Natural killer cell (primary cell): ENCODE measurements around the gene CEP152. TPM values are rescaled to one million over a fixed set of nuclear protein-coding genes. Genes with fewer than 3 reads are reported as not detected.

Source experiments
- ATAC-seq, 3 donors: fragments of 150-1000 bp in 2 of 3; fragments of 200-7000 bp in 1 of 3; cut with Tn5 transposase; 1 replicate in 1 of 3; 2 replicates in 2 of 3; pipeline ENCODE4 v1.10.0; 2021; ENCODE audit warnings: mild to moderate bottlenecking in 2 of 3, moderate library complexity in 2 of 3
- DNase-seq, 2 donors: peaks; one replicate each; pipeline versions ENCODE4 v3.0.0 to v3.0.0-alpha.2; 2013 to 2021; ENCODE audit warnings: mixed read lengths in 1 of 2
- H3K27ac ChIP-seq: one replicate; pipeline ENCODE4 v1.5.1; 2013; ENCODE audit warnings: mild to moderate bottlenecking, low read length
- H3K27me3 ChIP-seq: one replicate; pipeline ENCODE4 v1.6.1; 2013; ENCODE audit warnings: low read length; ENCODE audit not compliant: control insufficient read depth, insufficient read depth
- H3K36me3 ChIP-seq: one replicate; pipeline ENCODE4 v1.6.1; 2013; ENCODE audit warnings: low read length; ENCODE audit not compliant: control insufficient read depth, insufficient read depth
- H3K4me1 ChIP-seq: one replicate; pipeline ENCODE4 v1.6.1; 2013; ENCODE audit warnings: low read length; ENCODE audit not compliant: control insufficient read depth, insufficient read depth
- H3K4me3 ChIP-seq: one replicate; pipeline ENCODE4 v1.5.1; 2013; ENCODE audit warnings: low read length
- H3K9me3 ChIP-seq: one replicate; pipeline ENCODE4 v1.6.1; 2013; ENCODE audit warnings: low read length; ENCODE audit not compliant: control insufficient read depth, insufficient read depth
- H3K27ac Mint-ChIP-seq, 2 donors: one replicate each; pipeline ENCODE4 v1.8.0; 2022; ENCODE audit warnings: mild to moderate bottlenecking in 2 of 2, mixed read lengths in 2 of 2, moderate library complexity in 1 of 2
- H3K27me3 Mint-ChIP-seq, 2 donors: one replicate each; pipeline ENCODE4 v1.8.0; 2022; ENCODE audit warnings: low read depth in 2 of 2, mixed read lengths in 2 of 2
- H3K36me3 Mint-ChIP-seq: one replicate; pipeline ENCODE4 v1.8.0; 2022; ENCODE audit warnings: mixed read lengths
- H3K4me1 Mint-ChIP-seq, 2 donors: one replicate each; pipeline ENCODE4 v1.8.0; 2022; ENCODE audit warnings: mixed read lengths in 2 of 2
- H3K4me3 Mint-ChIP-seq: one replicate; pipeline ENCODE4 v1.8.0; 2022; ENCODE audit warnings: mild to moderate bottlenecking, moderate library complexity, mixed read lengths
- H3K9me3 Mint-ChIP-seq, 2 donors: one replicate each; pipeline ENCODE4 v1.8.0; 2022; ENCODE audit warnings: mixed read lengths in 2 of 2
- CTCF ChIP-seq: fragments of 200-600 bp; IDR thresholded peaks from one replicate; pipeline ENCODE4 v1.8.0; 2022; ENCODE audit warnings: antibody characterized with exemption
- WGBS: methylation state at CpG from one replicate; pipeline ENCODE4 v1.1.7; 2013; ENCODE audit warnings: missing lambda C conversion rate; ENCODE audit not compliant: insufficient coverage; 5-methylcytosine and 5-hydroxymethylcytosine counted together
- intact Hi-C: fragments of 100-400 bp; cut with micrococcal nuclease; formaldehyde crosslinking; loops from one replicate; pipeline ENCODE4 v1.14.2; 2022
- total RNA-seq, 4 donors: library from RNA; stranded (reverse); fragments of 120-200 nt in 1 of 4; gene quantifications; one replicate each; pipeline versions ENCODE4 v1.2.3 to v1.2.4, GENCODE V29; 2013 to 2022

CEP152 gene
- total RNA-seq, 3 donors from 2014 or later (not counting 1 experiment from before 2014, with no cell fraction given), result 7.2 to 11.4 (median 9.2) TPM

- Histone ChIP-seq H3K27me3 (no peaks in the 10 kb centered on the region), H3K27ac (no peak overlapping the region), H3K9me3 (no peaks in the 10 kb centered on the region), H3K4me1 (peaks cover 15% of the 10 kb centered on the region), H3K36me3 (no peaks in the 10 kb centered on the region), H3K4me3 (peak overlapping the region; percentile 78)
- H3K4me1 Mint-ChIP-seq, result peaks cover 23 to 28% of the 10 kb centered on the region in 2 donors
- H3K27me3 Mint-ChIP-seq, result peaks cover 10 to 25% of the 10 kb centered on the region in 2 donors
- peak overlapping the region; percentile 82 to 83 for H3K27ac Mint-ChIP-seq
- H3K36me3 Mint-ChIP-seq, result no peaks in the 10 kb centered on the region
- no peak for TF ChIP-seq CTCF
- peak overlapping the region; percentile 98 for H3K4me3 Mint-ChIP-seq
- intact Hi-C loops, result loop anchor here (1.0 to 2.0 kb wide), 2 partner anchors 67 to 235 kb away; partner anchors contain the start of genes EID1 and SECISBP2L
- DNase-seq, result no peak
- WGBS, result 15% methylated on average over 23 of the region's 25 CpGs
- H3K9me3 Mint-ChIP-seq, result no peaks in the 10 kb centered on the region
- ATAC-seq, result no peak
Observed at GRCh38 chr15:48811325-48811958, 573 bp upstream of the CEP152 start.

DNA sequence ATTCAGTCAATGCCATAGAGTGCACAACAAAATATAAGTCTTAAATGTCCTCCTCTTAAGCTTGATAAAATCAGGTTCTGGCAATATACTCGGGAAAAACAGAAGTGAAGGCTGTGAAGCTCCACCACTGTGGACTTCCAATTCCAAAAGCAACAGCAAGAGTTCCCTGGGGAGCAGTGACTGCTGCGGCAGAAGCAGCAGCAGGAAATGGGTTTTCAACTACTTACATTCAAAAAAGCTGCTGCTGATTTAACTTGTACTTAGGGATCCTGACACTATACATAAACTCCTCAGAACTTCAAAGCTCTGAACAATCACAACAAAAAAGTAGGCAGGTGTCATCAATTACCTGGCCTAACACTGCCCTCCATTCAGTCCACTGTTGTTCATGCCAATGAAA, 4.7 kb downstream of the CEP152 start:
- no peak overlapping the region for H3K4me3 Mint-ChIP-seq
- H3K27ac ChIP-seq, result no peak overlapping the region
- H3K4me1 ChIP-seq, result peaks cover 11% of the 10 kb centered on the region
- TF ChIP-seq CTCF, result no peak
- no peaks in the 10 kb centered on the region for H3K36me3 Mint-ChIP-seq
- peaks cover 12 to 17% of the 10 kb centered on the region in 2 donors for H3K4me1 Mint-ChIP-seq
- no peaks in the 10 kb centered on the region for H3K9me3 ChIP-seq
- no peaks in the 10 kb centered on the region for H3K27me3 Mint-ChIP-seq
- intact Hi-C loops, result no loop called here
- no peak overlapping the region for H3K27ac Mint-ChIP-seq
- DNase-seq, result no peak
- H3K27me3 ChIP-seq, result no peaks in the 10 kb centered on the region
- H3K4me3 ChIP-seq, result no peak overlapping the region
- no peaks in the 10 kb centered on the region for H3K36me3 ChIP-seq
- ATAC-seq, result no peak
- 54% methylated on average over 2 of the region's 2 CpGs for WGBS
- H3K9me3 Mint-ChIP-seq, result no peaks in the 10 kb centered on the region

GRCh38 chr15:48805591-48805990, 5.3 kb downstream of the CEP152 start:
- Histone ChIP-seq H3K4me3 (no peak overlapping the region), H3K27ac (no peak overlapping the region), H3K27me3 (no peaks in the 10 kb centered on the region), H3K9me3 (no peaks in the 10 kb centered on the region), H3K36me3 (no peaks in the 10 kb centered on the region), H3K4me1 (peaks cover 10% of the 10 kb centered on the region)
- no CpG with 5 or more reads among the region's 2 CpGs for WGBS
- Mint-ChIP-seq H3K4me3 (no peak overlapping the region), H3K27ac (no peak overlapping the region), H3K36me3 (no peaks in the 10 kb centered on the region), H3K27me3 (no peaks in the 10 kb centered on the region), H3K4me1 (peaks cover 10 to 13% of the 10 kb centered on the region in 2 donors), H3K9me3 (no peaks in the 10 kb centered on the region)
- DNase-seq (no peak), ATAC-seq (no peak)
- intact Hi-C loops, result no loop called here
- no peak for TF ChIP-seq CTCF

- Mint-ChIP-seq H3K27ac (no peak overlapping the region), H3K4me1 (peaks cover 0 to 2% of the 10 kb centered on the region in 2 donors), H3K27me3 (no peaks in the 10 kb centered on the region), H3K36me3 (no peaks in the 10 kb centered on the region), H3K9me3 (no peaks in the 10 kb centered on the region), H3K4me3 (no peak overlapping the region)
- Histone ChIP-seq H3K27me3 (no peaks in the 10 kb centered on the region), H3K4me1 (no peaks in the 10 kb centered on the region), H3K9me3 (no peaks in the 10 kb centered on the region), H3K27ac (no peak overlapping the region), H3K36me3 (no peaks in the 10 kb centered on the region), H3K4me3 (no peak overlapping the region)
- DNase-seq, result no peak
- 100% methylated on average over 2 of the region's 2 CpGs for WGBS
- intact Hi-C loops, result no loop called here
- no peak for ATAC-seq
- no peak for TF ChIP-seq CTCF
Observed at GRCh38 chr15:48803877-48804276, 7.0 kb downstream of the CEP152 start.
